ENCODE data around the gene MPDZ.

The MPDZ gene, protein sequence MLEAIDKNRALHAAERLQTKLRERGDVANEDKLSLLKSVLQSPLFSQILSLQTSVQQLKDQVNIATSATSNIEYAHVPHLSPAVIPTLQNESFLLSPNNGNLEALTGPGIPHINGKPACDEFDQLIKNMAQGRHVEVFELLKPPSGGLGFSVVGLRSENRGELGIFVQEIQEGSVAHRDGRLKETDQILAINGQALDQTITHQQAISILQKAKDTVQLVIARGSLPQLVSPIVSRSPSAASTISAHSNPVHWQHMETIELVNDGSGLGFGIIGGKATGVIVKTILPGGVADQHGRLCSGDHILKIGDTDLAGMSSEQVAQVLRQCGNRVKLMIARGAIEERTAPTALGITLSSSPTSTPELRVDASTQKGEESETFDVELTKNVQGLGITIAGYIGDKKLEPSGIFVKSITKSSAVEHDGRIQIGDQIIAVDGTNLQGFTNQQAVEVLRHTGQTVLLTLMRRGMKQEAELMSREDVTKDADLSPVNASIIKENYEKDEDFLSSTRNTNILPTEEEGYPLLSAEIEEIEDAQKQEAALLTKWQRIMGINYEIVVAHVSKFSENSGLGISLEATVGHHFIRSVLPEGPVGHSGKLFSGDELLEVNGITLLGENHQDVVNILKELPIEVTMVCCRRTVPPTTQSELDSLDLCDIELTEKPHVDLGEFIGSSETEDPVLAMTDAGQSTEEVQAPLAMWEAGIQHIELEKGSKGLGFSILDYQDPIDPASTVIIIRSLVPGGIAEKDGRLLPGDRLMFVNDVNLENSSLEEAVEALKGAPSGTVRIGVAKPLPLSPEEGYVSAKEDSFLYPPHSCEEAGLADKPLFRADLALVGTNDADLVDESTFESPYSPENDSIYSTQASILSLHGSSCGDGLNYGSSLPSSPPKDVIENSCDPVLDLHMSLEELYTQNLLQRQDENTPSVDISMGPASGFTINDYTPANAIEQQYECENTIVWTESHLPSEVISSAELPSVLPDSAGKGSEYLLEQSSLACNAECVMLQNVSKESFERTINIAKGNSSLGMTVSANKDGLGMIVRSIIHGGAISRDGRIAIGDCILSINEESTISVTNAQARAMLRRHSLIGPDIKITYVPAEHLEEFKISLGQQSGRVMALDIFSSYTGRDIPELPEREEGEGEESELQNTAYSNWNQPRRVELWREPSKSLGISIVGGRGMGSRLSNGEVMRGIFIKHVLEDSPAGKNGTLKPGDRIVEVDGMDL (N-terminal part only)

DNA sequence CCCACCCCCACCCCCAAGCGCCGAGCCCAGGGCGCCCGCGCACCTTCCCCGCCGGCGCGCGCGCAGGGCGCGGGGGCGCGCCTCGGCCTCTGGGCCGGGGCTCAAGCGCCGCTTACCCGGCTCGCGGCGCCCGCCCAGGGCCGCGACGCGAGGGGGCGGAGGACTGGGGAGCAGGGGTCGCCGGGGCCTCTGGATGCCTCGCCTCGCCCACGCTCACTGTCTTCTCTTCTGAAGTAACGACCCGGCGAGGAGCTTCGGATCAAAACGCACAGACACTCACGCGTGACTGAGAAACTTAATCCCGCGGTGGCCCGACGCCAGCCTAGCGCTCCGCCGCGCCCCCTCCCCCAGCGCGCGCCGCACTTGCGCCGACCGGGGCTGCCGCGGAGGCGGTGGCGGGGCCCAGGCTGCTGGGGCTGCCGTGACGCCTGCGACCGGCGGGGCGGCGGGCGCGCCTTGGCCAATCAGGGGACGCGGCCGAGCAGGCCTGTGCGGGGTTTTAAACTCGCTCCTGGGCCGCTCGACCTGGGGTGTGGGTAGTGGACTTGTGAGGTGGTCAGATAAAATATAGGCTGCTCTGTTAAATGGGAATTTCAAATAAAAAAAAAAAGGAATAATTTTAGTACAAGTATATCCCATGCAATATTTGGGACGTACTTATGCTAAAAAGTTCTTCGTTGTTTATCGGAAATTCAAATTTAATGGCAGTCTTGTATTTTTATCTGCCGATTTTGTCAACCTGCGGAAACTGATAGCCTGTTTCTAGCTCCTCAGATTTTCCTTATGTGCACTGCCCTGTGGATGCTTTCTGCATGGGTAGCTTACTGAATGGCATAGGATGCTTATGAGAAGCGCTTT lies at the start of gene MPDZ:
Gene MPDZ (minus strand): TSS at position 409 of the 858 bp plus-strand sequence. CDS start 29,377 bp downstream, outside the sequence.
- DNase-seq: peak; percentile 11 to 85

DNA sequence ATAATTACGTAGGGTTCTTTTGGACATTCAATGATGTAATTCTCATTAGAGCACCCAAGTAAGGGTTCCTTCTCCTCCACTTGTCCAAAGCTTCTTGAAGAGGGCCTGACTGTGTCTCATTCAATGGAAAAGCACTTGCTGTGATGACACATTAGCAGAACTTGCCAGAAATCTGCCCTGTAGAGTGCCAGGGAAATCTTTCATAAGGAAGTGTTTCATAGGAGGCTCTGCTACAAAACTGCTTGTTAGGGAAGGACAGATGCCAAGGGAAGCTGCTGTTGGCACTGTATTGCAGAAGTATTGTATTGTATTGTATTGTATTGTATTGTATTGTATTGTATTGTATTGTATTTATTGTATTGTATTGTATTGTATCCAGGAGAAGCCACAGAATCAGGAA lies 45.5 kb upstream of the MPDZ start:
- DNase-seq: no peak

DNA sequence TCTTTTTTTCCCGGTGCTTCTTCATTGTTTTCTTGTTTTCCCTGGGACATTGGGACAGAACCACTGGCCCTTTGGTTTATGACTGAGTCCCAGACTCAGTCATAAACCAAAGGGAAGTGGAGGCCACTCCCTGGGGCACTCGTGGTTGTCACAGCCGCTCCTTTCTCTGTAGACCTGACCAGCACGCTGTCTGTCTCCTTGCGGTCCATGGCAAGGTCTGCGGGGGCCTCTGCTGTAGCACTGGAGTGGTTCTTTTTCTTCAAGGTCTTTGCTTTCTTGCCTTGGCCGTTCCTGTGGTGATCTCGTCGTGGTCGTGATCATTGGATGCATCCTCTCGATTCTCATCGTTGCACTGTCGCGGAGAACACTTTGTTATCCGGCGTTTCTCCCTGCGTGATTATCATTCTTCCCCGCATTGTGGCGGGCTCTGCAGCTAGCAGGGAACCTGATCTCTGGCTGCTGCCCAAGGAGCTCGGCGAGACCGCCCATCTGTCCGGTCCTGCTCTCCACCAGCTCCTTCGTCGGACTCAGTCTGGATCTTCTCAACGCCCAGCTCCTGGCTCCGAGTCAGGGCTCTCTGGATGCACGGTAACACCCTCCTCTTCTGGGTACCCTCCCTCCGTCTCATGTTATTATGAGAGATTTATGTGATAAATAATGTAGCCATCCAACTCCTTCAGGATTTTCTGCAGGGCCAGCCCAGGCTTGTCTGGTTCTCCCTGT lies 43.5 kb upstream of the MPDZ start:
- DNase-seq: no peak

DNA sequence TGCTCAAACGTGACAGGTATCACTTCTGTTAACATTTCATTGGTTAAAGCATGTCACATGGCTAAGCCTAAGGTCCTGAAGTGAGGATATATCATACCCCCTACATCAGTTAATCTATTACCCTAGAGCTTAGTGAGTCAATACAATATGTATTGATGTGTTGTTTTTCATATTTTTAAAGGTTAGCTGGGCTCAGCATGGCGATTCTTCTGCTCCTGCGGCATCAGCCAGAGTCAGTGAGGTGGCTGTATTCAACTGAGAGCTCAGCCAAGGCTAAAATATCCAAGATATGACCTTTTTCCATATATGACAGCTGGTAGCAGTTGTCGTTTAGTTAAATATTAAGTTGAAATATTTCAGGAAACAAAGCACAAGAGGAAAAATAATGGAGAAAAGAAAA lies 38.5 kb upstream of the MPDZ start:
- no peak for DNase-seq

DNA sequence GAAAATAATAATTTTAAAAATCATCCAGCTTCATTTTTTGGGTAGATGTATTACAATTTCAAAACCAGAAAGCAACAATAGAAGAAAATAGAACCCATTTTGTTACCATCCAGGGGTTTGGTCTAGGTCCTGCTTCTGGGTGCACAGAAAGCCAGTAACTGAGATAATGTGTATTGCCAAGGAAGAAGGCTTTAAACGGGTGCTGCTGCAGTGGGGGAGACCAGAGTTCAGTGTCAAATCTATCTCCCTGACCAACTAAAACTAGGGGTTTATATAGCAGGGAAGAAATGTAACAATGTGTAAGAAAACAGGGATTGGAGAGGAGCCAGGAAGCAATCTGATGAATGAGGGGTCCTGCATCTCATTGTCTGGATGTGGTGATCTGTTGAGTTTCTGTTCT lies 17.5 kb upstream of the MPDZ start:
- no peak for DNase-seq

DNA sequence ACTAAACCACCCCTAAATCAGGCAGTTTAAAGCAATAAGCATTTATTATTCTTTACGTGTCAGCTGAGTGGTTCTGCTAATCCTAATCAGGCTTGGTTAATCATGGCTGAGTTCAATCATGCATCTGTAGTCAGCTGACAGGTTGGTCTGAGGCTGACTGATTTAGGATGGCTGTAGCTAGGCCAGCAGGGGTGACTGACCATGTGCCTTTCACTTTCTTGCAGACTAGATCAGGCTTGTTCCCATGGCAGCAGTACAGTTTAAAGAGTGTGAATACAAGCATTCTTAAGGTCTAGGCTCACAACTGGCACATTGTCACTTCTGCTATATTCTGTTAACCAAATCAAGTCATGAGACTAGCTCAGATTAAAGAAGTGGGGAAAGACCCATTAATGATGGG lies 16.1 kb upstream of the MPDZ start:
- no peak for DNase-seq

DNA sequence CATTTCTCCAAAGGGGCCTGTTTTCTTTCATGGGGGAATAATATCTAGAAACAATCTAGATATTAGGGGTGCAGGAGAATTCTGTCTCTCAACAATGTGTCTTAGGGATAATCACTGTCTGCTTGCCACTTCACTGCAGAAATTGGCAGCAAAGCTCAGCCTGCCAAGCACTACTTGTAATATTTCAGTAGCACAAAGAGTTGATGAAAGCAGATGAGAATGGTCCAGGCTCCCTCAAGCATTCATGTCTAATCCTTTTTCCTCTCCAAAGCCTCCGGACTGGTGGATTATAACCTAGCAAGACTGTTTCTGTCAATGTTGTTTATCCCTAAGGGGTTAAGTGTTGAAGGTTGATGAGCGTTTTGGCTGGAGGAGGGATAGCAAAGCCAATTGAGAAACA lies 13.3 kb upstream of the MPDZ start:
- DNase-seq: no peak

DNA sequence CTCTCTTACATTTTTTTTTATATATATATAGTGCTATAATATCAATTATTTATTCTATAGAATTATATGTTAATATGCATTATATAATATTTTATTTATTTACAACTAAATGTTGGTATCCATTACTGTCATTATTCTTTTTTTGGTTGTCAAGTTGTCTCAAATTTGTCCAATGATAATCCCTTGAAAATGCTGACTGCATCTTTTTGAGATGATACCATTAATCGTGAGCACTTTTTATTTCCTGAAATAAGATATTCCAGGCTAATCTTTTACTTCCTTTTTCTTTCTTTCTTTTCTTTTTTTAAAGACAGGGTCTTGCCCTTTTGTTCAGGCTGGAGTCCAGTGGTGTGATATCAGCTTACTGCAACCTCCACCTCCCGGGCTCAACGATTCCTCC lies 12.7 kb upstream of the MPDZ start:
- DNase-seq: no peak

DNA sequence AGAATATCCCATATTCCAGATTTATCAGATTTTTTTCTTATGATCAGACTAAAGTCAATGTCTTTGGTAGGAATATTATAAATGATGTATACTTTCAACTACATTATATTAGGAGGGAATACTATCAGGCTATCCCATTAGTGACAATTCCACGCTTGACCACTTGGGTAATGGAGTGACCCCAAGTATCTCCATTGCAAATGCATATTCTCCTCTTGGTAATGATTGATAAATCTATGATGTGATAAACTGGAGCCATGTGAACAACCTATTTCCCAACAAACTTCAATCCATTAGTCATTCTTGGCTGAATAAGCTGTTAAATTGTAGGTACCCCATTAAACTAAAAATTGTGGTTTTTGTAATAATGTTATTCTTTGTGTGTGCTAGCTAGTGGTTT lies 12.2 kb upstream of the MPDZ start:
- DNase-seq: no peak

DNA sequence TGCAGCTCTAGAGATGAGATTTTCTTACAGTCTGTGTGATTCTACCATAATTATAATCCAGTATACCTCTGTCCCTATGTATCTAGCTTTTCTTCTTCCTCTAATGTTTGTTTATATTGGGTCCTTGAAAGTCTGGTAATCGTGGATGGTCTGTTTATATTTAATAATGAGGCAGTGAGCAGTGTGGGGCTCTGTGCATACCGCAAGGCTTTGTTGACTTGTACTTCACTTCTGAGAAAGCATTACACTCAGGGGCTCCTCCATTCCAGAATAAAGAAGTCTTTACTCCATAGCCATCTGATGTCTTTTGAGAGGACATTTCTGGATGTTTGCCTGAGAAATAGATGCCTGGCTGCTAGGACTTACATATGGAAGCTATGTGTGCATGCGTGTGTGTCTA lies 4.5 kb upstream of the MPDZ start:
- no peak for DNase-seq

DNA sequence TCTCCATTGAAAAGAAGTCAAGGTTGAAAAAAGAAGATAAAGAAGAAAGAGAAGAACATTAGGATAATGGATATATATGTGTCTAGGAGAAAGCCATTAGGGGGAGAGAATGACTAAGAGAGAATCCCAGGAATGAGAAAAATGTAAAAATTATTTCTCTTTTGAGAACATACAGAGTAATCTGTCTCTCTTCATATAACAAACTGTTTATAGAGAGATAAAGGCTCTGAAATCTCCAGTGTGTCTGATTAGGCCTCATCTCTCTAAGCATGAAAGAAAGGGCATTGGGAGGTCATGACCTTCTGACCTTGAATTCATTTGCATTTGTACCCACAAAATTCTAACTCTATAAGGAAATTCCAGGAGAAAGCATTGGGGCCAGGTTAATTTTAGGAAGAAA lies 3.5 kb upstream of the MPDZ start:
- DNase-seq: no peak

DNA sequence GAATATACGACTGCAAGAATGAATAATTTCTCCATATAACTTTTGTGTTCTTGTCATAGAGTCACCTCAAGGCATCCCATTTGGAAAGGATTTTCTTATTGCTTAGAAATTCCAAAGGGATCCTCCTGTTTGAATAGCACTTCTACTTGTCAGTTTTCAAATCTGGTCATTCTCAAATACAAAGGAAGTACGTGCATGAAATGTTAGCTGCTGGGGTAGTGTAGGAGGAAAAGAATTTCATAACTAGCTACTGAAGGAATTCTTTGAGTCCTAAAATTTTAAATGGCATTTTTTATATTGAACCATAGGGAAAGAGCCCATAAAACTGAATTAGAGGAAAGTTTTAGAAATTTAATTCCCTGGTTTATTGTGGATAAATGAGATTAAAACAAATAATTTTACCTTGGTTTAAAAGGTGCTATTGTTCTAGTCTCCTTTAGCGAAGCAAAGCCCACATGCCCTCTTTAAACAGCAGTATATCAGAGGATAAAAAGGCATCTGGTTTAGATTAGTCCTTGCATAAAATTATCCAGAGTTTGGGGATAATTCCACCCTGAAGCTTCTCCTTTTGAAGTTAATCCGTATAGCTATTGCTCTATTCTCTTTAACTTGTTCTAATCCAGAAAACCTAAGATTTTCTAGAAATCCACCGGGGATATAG lies 2.0 kb upstream of the MPDZ start:
- DNase-seq: no peak

DNA sequence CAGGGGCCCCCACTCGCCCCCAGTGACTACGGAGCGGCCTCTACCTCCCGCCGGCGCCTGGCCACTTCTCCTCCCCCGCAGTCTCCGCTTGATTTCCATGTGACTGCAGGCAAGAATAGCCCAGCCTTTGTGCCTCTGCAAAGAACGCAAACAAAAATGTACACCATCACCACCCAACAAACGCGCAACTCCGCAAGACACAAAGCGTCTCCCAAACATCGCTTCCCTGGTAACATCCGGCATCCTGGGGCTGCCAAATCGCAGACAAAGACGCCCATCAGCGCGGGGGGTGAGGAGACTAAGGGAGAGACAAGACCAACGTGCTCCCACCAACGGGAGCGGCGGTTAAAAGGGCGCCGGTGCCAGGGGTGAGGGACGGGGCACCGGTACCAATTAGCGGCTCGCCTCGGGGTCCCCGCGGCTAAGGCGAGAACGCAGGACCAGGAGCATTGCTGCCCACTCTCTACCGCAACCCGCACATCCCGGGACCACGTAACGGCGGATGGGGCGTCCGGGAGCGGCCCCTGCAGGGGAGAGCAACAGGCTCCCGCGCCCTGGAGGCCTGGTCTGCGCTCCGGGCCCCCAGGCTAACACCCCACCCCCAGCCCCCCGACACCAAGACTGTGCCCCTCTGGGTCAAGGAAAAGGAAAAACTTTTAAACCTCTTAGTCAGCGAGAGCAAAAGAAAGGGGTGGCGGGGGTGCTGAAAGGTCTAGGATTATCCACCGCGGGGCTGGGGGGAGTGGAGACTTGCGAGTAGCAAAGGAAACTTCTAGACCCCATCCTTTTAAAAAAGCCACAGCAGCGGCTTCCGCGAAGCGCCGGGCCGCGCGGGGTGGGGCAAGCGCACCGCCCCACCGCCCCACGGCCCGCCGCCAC lies 885 bp downstream of the MPDZ start:
- DNase-seq: peak; percentile 50 to 71

DNA sequence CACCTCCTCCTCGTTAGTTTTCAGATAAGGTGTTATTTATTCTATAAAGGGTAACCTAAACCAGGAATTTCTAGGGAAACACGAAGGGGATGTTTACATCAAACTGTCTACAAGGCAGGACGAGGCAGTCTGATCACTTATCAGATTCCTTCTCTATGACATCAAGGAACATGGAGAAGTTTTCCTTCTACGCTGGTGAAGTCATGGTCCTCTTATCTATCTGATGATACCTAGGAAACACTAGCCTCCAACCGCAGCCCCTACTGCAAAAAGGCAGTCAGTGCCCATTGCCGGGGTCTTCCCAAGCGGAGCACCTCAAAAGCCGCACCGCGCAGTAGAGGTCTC lies 1.5 kb downstream of the MPDZ start:
- DNase-seq: peak in 1 of 2 experiments; percentile 57

DNA sequence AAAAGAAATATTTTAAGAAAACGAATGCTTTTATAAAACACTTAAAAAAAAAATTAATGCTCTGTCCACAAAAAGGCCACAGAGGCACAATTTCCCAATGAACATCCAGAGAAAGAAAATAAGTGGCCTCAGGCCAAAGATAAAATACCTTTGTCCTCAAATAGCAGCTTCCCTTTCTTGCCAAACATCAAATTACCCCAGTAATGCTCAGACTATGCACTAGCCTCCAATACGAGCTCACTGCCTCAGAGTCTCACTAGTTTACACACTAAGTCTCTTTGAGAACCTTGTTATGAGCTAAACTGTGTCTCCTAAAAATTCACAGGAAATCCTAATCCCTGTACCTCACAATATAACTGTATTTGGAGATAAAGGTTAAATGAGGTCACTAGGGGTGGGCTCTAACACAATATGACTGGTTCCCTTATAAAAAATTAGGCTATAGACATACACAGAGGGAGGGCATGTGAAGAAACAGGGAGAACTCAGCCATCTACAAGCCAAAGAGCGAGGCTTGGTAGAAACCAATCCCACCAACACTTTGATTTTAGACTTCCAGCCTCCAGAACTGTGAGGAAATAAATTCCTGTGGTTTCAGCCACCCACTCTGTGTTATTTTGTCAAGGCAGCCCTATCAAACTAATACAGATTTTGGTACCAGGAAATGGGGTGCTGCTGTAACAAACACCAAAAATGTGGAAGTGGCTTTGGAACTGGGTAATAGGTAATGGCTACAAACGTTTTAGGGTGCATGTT lies 4.4 kb downstream of the MPDZ start:
- DNase-seq: no peak

DNA sequence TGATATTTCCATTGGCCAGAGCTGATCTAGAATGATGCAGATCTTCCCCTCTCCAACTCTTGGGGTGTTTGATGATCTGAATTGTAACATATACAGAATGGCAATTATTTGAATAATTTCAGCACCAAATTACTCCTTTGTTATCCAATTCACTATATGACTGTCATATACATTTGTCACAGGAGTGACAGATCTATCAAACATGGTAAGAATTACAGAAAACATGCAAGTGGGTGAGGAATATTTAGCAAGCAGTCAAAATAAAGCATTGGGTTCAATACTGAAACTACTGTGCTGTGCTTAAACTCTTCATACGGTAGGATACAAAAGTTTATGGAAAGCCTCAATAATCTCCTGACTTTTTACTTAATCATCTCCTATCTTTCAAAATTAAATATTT lies 8.8 kb downstream of the MPDZ start:
- DNase-seq: no peak

DNA sequence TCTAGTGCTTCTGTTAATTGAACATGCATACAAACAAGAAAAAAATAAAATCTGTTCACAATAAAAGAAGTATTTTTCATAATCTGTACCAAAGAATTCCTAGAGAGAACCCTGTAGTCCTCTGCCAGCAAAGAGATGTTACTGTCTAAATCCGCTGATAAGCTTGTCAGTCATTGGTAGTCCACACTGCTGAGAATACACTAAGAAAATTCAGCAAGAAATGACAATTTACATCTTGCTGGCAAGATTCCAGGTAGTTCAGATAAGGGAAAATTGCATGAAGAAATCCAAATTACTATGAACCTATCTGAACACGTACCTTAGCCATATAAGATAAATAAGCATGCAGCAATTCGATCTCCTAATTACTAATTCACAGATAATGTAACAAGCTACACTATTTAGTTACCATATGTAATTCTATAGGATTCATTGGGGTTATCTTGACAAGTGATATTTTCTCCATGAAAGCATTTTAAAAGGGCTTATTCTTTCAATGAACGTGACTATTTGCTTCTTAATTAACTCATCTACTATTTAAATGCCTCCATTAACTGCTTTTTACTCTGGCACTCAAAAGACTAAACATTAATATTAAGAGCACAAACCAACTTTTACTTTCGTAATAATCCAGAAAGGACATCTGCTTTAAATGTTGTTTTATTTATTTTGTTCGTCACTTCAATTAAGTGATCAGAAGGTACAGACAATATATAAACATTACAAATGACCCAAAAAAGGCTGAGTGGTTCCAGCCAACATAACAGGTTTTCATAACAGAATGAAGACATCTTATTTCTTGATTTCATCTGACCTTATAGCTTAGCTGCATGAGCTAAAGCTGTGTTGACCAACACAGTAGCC lies 9.7 kb downstream of the MPDZ start:
- no peak for DNase-seq

DNA sequence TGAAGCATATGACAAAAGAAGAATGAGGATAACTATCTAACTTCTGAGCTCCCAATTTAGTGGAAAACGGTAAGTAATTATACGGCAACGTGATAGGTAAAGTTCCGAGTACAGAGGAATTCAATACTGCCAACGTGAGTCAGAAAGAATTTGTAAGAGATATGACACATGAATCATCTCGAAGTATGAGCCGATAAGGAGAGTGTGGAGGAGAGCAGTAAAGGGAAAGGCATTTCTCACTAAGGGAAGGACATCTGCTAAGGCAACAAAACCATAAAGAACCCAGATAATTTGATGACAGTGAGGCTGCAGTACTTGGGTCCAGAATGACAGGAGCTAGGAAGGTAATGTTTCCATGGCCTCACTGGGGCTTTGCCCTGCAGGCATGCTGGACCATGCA lies 11.0 kb downstream of the MPDZ start:
- no peak for DNase-seq
